NCI-H526 treated with DMSO at 0.1 percent for 48 hours (cell line): ENCODE measurements around the gene STX2.

Source experiments
- DNase-seq: peaks from one replicate; lab custom pipeline; 2025; lab: John Stamatoyannopoulos, UW

The STX2 gene

GRCh38 chr12:130831246-130831645 lies 7.8 kb downstream of the STX2 start:
- DNase-seq, result no peak

- no peak for DNase-seq
Measured at GRCh38 chr12:130830246-130830551, 8.9 kb downstream of the STX2 start.

- DNase-seq, result peak; percentile 22
Measured at GRCh38 chr12:130829391-130830245, 9.4 kb downstream of the STX2 start.

DNA sequence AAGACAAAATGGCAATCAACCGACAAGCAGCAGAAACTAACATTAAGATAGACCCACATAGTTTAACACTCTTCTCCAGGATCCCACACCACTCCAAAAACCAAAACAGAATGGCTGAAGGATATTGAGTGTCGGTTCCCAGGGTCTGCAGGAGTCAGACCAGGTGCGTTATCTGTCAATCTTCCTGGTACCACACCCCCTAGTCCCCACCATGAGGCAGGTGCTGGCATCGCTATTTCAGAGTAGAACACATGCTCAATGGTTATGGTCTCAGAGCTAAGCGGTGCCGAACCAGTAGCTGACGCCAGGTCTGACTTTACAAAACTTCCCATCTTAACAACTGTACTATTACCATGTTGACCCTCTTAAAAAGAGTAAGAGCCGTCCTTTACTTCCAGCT lies 10.2 kb downstream of the STX2 start:
- peak; percentile 53 for DNase-seq

GRCh38 chr12:130827432-130827831 lies 11.6 kb downstream of the STX2 start:
- DNase-seq, result no peak

DNA sequence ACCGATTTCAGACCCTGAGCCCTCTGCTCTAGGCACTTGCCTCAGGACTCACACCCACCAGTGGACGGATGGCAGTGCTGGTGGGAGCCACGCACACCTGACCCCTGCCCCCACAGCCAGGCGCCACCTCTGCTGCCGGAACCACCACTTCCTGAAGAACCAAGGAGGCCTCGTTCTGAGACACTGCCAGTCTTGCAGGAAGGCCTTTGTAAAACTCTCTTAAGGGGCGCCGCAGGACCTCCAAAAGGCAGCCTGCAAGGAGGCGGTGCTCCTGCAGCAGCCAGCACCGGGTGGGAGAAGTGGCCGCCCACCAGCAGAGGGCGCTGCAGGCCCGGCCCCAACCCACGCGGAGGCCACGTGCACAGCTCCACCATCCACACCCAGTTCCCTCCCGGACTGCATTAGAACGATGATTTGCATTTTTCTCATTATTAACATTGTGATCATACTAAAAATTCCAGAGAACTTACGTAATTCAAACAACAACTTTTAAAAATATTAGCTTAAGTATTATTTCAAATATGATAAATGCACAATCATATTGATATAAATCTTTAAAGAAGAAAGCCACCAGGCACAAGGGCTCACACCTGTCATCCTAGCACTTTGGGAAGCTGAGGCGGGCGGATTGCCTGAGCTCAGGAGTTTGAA lies 12.8 kb downstream of the STX2 start:
- DNase-seq, result no peak

DNA sequence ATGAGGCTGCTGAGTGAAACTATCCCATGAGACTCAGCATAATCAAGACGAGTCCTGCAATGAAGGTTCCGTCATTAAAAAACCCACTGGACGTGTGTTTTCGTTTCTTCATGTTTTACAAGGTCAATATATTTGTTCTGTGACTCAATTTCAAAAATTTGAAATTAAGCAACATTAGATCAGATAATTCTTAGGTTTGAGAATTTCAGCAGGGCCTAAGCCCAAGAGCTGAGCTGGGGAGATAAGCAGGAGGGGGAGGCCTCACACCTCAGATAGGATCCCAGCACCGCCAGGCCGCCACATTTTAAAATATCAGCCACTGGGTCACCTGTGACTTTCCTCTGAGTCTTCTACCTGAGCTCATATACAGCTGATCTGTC lies 13.3 kb downstream of the STX2 start:
- DNase-seq, result no peak

GRCh38 chr12:130819681-130820080 lies 19.4 kb downstream of the STX2 start:
- DNase-seq, result no peak

GRCh38 chr12:130818635-130819576 lies 20.1 kb downstream of the STX2 start:
- DNase-seq, result peak; percentile 83

DNA sequence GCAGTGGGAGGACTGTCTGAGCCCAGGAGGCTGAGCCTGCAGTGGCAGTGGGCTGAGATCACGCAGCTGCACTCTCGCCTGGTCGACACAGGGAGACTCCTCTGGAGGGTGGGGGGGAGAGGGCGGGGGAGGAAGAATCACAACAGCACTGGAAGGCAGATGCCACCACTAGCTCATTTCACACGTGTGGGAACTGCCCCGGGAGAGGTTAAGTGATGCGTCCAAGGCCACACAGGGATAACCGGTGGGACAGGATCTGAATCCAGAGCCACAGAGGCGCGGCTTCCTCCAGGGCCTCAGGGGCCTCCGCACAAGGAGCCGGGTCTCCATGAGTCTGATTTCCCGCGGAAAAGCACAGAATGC lies 20.8 kb downstream of the STX2 start:
- DNase-seq, result no peak

GRCh38 chr12:130817804-130818203 lies 21.2 kb downstream of the STX2 start:
- DNase-seq, result no peak

DNA sequence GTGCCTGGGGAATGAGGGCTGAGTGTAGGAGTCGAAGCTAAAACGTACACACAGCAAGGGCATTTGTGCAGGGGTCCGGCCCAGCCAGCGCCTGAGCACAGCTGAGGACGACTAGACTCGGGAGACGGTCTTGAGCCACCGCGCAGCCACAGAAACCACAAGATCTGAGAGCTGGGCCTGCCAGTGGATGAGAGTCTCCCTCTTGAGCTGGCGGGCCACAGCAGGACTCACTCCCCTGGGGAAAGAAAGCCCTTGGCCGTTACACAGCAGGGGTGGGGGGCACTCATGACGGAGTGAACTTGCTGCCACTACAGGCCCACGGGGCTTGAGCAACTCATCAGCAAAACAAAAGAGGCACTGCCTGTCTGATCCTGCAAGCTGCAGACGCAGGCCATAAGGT lies 23.0 kb downstream of the STX2 start:
- DNase-seq, result no peak

GRCh38 chr12:130815028-130815741 lies 23.9 kb downstream of the STX2 start:
- no peak for DNase-seq

DNA sequence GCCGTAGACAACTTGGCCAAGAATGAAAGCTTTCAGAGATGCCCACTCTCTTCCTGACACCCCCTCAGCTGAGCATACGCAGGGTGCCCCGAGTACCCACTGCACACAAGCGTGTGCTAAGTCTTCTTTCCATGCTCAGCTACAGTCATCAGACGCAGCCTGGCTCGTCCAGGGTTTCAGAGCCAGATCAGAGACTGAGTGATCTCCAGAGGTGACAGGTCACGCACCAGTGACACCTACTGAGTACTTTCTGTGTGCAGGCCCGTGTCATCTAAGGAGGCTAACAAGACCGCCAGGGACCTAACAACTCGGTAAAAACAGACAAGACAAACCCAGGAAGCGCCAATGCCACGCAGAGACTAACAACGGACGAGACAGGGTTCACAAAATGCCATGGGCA lies 25.1 kb downstream of the STX2 start:
- DNase-seq, result no peak

DNA sequence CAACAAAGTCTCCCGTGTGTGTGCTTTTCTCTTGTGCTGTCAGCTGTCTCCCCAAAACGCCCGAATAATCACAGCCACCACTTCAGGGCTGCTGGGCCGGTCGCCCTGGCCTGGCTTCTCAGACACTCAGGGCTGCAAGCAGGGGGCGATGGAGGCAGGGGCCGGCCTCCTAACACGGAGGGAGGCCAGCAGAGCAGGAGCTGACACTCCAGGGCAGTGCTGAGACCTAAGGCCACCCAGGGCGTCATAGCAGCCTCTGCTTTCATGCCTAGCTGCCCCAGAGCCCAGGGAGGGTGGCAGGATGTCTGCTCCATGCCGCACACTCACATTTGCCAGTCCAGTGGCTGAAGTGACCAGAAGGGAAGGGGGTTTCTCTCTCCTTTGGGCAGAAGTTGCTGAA lies 25.6 kb downstream of the STX2 start:
- DNase-seq, result no peak

GRCh38 chr12:130809791-130810190 lies 29.3 kb downstream of the STX2 start:
- no peak for DNase-seq

DNA sequence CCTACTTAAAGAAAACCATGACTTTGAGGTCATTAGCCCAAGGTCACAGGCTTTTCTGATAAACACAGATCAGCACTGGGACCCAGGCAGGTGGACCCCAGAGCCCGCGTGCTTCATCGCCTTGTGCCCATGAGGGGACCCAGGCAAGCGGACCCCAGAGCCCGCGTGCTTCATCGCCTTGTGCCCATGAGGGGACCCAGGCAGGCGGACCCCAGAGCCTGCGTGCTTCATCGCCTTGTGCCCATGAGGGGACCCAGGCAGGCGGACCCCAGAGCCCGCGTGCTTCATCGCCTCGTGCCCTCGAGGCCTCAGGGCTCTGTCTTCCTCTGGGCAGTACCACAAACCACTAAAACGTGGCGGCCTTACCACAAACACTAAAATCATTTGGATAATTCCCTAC lies 31.7 kb downstream of the STX2 start:
- no peak for DNase-seq

DNA sequence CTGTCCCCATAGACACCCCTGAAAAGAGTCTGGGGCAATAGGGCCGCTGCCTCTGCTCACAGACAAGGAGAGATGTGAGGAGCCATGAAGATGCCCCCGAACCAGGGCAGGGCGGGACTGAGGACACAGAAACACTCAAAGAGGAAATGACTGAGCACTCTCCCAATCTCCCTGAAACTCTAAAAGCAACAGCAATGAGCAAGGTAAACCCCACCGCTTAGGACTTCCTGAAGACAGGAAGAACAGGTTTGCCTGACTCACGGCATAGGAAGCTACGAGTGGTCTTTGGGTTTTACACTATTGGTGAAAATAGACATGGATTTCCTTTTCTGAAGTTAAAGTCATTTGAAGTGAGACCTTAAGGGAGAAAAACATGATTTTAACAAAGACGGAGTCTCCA lies 32.5 kb downstream of the STX2 start:
- DNase-seq, result no peak

GRCh38 chr12:130805635-130806034 lies 33.4 kb downstream of the STX2 start:
- no peak for DNase-seq

DNA sequence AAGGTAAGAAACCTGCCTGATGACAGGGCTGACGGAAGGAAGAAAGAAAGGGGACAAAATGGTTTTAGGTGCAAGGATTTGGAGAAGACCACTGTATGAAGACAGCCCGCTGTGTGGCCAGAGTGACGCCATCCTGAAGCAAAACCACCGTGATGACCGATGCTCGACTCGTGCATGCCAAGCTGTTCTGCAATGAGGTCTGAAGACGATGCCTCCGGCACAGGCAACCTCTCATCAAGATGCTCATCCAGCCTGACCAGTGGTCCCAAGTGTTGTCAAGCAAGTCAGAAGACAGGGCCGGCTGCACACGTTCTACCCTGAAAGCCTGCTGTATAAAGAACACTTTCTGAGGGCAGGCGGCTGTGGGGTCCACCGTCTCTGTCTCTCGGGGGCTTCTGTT lies 34.8 kb downstream of the STX2 start:
- DNase-seq, result no peak

- DNase-seq, result no peak
Measured at GRCh38 chr12:130803702-130804101, 35.3 kb downstream of the STX2 start.

GRCh38 chr12:130800312-130800711 lies 38.7 kb downstream of the STX2 start:
- no peak for DNase-seq
